AG04449 (cell line): ENCODE measurements around the gene C3orf38.

Experiments used
- CTCF ChIA-PET: fragments of 350-600 bp; formaldehyde crosslinking; extraction: SDS; loops from one replicate; lab custom pipeline; 2021; ENCODE audit warnings: antibody characterized with exemption; lab: Yijun Ruan, JAX
- POLR2A ChIA-PET: fragments of 400-600, 350-600 bp; formaldehyde crosslinking; extraction: SDS; loops from one replicate; lab custom pipeline; 2020; ENCODE audit warnings: antibody characterized with exemption, inconsistent platforms; lab: Yijun Ruan, JAX
- DNase-seq: peaks from one replicate; pipeline ENCODE4 v3.0.0-alpha.2; 2010; ENCODE audit warnings: low read depth, low spot score
- H3K4me3 ChIP-seq: 2 replicates; pipeline ENCODE4 v1.5.1; 2011; ENCODE audit warnings: low read depth, mild to moderate bottlenecking, control low read depth, low read length
- TF ChIP-seq, protein P1 (sequence below): IDR thresholded peaks from one replicate; pipeline ENCODE4 v1.5.1; 2011; ENCODE audit warnings: mild to moderate bottlenecking, moderate library complexity, low read length, control low read depth, inconsistent platforms; ENCODE audit not compliant: insufficient read depth; ENCODE audit errors: missing control alignments

Gene C3orf38

DNA sequence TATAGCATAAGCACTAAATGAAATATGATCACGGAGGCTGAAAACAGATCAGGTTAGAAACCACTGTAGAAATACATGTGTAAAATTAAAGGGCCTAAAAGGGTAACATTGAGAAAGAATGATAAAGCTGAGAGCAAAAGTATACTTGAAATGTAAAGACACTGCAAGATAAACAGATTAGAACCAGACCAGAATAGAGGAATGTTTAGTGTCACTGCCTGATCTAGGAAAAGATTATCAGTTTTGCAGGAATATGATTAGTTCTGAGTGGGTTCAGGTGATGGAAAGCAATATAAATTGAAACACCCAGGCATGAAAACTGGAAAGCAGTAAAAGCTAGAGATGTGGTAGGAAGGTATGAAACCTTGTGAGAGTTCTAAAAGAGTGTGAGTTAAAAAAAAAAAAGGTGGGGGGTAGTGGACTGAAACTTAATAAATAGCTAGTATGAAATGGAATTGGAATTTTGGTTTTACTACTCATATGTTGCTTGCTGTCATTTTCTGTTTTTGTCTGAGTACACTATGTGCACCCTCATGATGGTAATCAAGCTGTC is 16.0 kb upstream of the C3orf38 start:
- ChIA-PET POLR2A (no interaction called here), CTCF (interaction anchor here (1.3 to 4.9 kb wide), 2 partner anchors 20 to 21 kb away, joined by 4 to 49 read pairs; no protein-coding TSS in a partner anchor)
- DNase-seq = no peak
- TF ChIP-seq, protein P1, sequence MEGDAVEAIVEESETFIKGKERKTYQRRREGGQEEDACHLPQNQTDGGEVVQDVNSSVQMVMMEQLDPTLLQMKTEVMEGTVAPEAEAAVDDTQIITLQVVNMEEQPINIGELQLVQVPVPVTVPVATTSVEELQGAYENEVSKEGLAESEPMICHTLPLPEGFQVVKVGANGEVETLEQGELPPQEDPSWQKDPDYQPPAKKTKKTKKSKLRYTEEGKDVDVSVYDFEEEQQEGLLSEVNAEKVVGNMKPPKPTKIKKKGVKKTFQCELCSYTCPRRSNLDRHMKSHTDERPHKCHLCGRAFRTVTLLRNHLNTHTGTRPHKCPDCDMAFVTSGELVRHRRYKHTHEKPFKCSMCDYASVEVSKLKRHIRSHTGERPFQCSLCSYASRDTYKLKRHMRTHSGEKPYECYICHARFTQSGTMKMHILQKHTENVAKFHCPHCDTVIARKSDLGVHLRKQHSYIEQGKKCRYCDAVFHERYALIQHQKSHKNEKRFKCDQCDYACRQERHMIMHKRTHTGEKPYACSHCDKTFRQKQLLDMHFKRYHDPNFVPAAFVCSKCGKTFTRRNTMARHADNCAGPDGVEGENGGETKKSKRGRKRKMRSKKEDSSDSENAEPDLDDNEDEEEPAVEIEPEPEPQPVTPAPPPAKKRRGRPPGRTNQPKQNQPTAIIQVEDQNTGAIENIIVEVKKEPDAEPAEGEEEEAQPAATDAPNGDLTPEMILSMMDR = no peak
- H3K4me3 ChIP-seq = no peak overlapping the region

DNA sequence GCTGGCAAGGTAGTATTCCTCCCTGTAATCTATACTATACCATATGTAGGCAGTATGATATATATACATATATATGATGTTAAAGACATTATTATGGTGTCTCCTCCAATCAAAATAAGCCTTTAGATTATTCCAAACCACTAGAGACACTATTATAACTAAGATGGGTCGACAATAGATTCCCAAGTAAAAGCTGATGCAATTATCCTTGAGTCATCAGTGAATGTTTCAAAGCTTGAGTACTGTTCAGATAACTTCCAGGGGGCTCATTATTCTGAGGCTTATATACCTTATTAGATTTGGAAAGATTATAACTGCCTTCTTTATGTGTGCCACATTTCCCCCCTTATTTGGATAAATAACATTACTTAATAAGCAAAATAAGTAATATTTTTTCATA is 11.9 kb upstream of the C3orf38 start:
- POLR2A ChIA-PET = no interaction called here

GRCh38 chr3:88141458-88142083 is 8.2 kb upstream of the C3orf38 start:
- no peak overlapping the region for H3K4me3 ChIP-seq
- TF ChIP-seq, protein P1 = no peak
- POLR2A ChIA-PET = no interaction called here
- peak; percentile 41 for DNase-seq
- CTCF ChIA-PET = no interaction called here

More for the DNA sequence above, 11.9 kb upstream of the C3orf38 start:
- H3K4me3 ChIP-seq = no peak overlapping the region
- CTCF ChIA-PET = interaction anchor here (0.9 to 1.8 kb wide), 4 partner anchors 12 to 25 kb away, joined by 3 to 11 read pairs (median 5); partner anchors contain the start of gene C3orf38
- TF ChIP-seq, protein P1 = no peak
- no peak for DNase-seq

DNA sequence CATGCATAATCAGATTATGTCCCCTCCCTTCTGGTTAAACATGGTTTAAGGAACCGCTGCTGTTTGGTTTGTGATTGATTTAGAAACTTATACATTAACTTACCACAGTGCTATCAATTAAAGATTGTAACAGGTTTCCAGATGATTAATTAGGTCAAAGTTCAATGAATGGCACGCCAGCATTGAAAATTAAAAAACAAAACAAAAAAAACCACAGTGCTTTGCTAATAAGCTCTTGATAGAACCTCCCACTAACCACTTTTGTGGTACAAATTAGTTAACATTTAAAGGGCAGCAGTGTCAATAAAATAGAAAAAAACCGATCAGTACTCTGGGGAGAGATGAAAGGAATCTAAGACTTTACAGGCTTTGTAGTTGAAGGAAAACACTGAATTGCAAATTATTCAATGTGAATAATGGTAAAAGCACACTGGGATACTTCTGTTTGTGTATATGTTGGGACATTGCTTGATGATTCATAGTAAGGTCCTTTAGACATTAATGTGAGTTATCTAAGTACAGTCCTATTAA is 7.6 kb upstream of the C3orf38 start:
- no peak for DNase-seq
- TF ChIP-seq, protein P1 = no peak
- ChIA-PET CTCF (no interaction called here), POLR2A (no interaction called here)
- no peak overlapping the region for H3K4me3 ChIP-seq

GRCh38 chr3:88147261-88147660 is 2.5 kb upstream of the C3orf38 start:
- ChIA-PET CTCF (interaction anchor here (2.3 kb wide), 1 partner anchor 34 kb away, joined by 8 read pairs; no protein-coding TSS in a partner anchor), POLR2A (no interaction called here)
- H3K4me3 ChIP-seq = no peak overlapping the region
- TF ChIP-seq, protein P1 = no peak
- DNase-seq = no peak

- ChIA-PET CTCF (interaction anchor here (1.1 to 3.4 kb wide), 4 partner anchors 10 to 798 kb away, joined by 3 to 13 read pairs (median 5); no protein-coding TSS in a partner anchor), POLR2A (no interaction called here)
- TF ChIP-seq, protein P1 = no peak
- peak overlapping the region; percentile 95 for H3K4me3 ChIP-seq
- no peak for DNase-seq
Observed at GRCh38 chr3:88148651-88149050, 1.1 kb upstream of the C3orf38 start.
